K562 (cell line): ENCODE measurements around the gene SEC61A2.

Source experiments
- ARNT ChIP-seq, 2 experiments: fragments of 450-650 bp; IDR thresholded peaks; 2 replicates each; pipeline ENCODE4 v1.6.1; 2016; ENCODE audit warnings: mild to moderate bottlenecking in 1 of 2
- ASH1L ChIP-seq: fragments of 450-650 bp; IDR thresholded peaks from 2 replicates; pipeline ENCODE4 v1.6.1; 2018; ENCODE audit warnings: borderline replicate concordance, mild to moderate bottlenecking, low read depth; ENCODE audit not compliant: partially characterized antibody
- ATF3 ChIP-seq, 2 experiments: fragments of 450-650 bp in 1 of 2; sonication (generic) in 1 of 2; formaldehyde crosslinking in 1 of 2; IDR thresholded peaks in 1 of 2; conservative IDR thresholded peaks in 1 of 2; 2 replicates each; pipeline versions ENCODE4 v1.6.1 to v1.8.1; 2016 to 2023; ENCODE audit warnings: mild to moderate bottlenecking in 2 of 2, moderate library complexity in 2 of 2, inconsistent platforms in 1 of 2, missing genetic modification reagents in 1 of 2
- CC2D1A ChIP-seq: fragments of 450-650 bp; IDR thresholded peaks from 2 replicates; pipeline ENCODE4 v1.6.1; 2017; ENCODE audit warnings: mild to moderate bottlenecking
- CHD7 ChIP-seq: fragments of 200-600 bp; sonication (generic); IDR thresholded peaks from one replicate; pipeline ENCODE4 v1.6.1; 2012; ENCODE audit warnings: mild to moderate bottlenecking, low read depth, low read length, inconsistent platforms
- CTCF ChIP-seq, 3 experiments: IDR thresholded peaks in 2 of 3; conservative IDR thresholded peaks in 1 of 3; 2 replicates each; pipeline ENCODE4 v1.5.1; 2011 to 2012; ENCODE audit warnings: low read length in 3 of 3, mild to moderate bottlenecking in 3 of 3, control low read depth in 2 of 3, improper control_type of control experiment in 1 of 3, inconsistent platforms in 1 of 3, low read depth in 1 of 3, mixed read lengths in 1 of 3, moderate library complexity in 1 of 3; ENCODE audit not compliant: insufficient read depth in 2 of 3
- PKNOX1 ChIP-seq: fragments of 450-650 bp; IDR thresholded peaks from 2 replicates; pipeline ENCODE4 v1.6.1; 2016
- USF2 ChIP-seq: sonication (generic); formaldehyde crosslinking; IDR thresholded peaks from 2 replicates; pipeline ENCODE4 v1.5.0; 2020; ENCODE audit warnings: missing genetic modification reagents
- ZBTB49 ChIP-seq: sonication (generic); formaldehyde crosslinking; IDR thresholded peaks from 2 replicates; pipeline ENCODE4 v1.8.0; 2022; ENCODE audit warnings: missing genetic modification reagents, mild to moderate bottlenecking, borderline replicate concordance
- ZNF133 ChIP-seq: fragments of 250-450 bp; sonication (Bioruptor Pico); IDR thresholded peaks from 2 replicates; pipeline ENCODE4 v1.4.0; 2020; ENCODE audit warnings: mild to moderate bottlenecking
- ZNF76 ChIP-seq: fragments of 250-450 bp; sonication (Bioruptor Pico); IDR thresholded peaks from 2 replicates; pipeline ENCODE4 v1.4.0; 2020; ENCODE audit warnings: mild to moderate bottlenecking, moderate library complexity, borderline replicate concordance
- ZSCAN29 ChIP-seq: fragments of 450-650 bp; IDR thresholded peaks from 2 replicates; pipeline ENCODE4 v1.6.1; 2017

- TF ChIP-seq ASH1L (no peak), USF2 (CRISPR knock-in tag) (no peak), CHD7 (no peak), CTCF (IDR thresholded peaks at IDR 0.05 in 2 of 3, conservative IDR thresholded peaks at IDR 0.05 in 1 of 3; ENCODE audit: insufficient read depth in 2 of 3, low read depth in 1 of 3, low read length in 3 of 3) (no peak), ZNF76 (no peak), ZNF133 (CRISPR knock-in tag) (no peak), ZBTB49 (CRISPR knock-in tag) (no peak), PKNOX1 (no peak), ZSCAN29 (no peak), ATF3 (IDR thresholded peaks at IDR 0.05) (no peak), ATF3 (CRISPR knock-in tag; conservative IDR thresholded peaks at IDR 0.05) (no peak), CC2D1A (no peak), ARNT (IDR thresholded peaks at IDR 0.05) (no peak)
These were observed 25.0 kb downstream of the SEC61A2 start for GRCh38 chr10:12154516-12154915.
